NCI-H526 (cell line): Measurements from ENCODE around the gene MAML3.

Experiments used
- DNase-seq, 2 experiments: peaks; one replicate each; lab custom pipeline; 2025; lab: John Stamatoyannopoulos, UW

Gene MAML3

GRCh38 chr4:139900964-139901376 lies 253.0 kb downstream of the MAML3 start:
- DNase-seq, result no peak

GRCh38 chr4:139899346-139899745 lies 254.6 kb downstream of the MAML3 start:
- DNase-seq, result no peak

GRCh38 chr4:139898293-139898692 lies 255.7 kb downstream of the MAML3 start:
- no peak for DNase-seq

- DNase-seq, result no peak
Observed at GRCh38 chr4:139896091-139896604, 257.8 kb downstream of the MAML3 start.

GRCh38 chr4:139893801-139894200 lies 260.2 kb downstream of the MAML3 start:
- no peak for DNase-seq

- no peak for DNase-seq
Observed at GRCh38 chr4:139892973-139893736, 260.8 kb downstream of the MAML3 start.

GRCh38 chr4:139890816-139891215 lies 263.2 kb downstream of the MAML3 start:
- DNase-seq, result no peak

- no peak for DNase-seq
Observed at GRCh38 chr4:139889901-139890300, 264.1 kb downstream of the MAML3 start.

GRCh38 chr4:139889264-139889663 lies 264.7 kb downstream of the MAML3 start:
- DNase-seq, result no peak

- DNase-seq, result peak; percentile 49 to 77
Observed at GRCh38 chr4:139887962-139888735, 265.8 kb downstream of the MAML3 start.

GRCh38 chr4:139887376-139887802 lies 266.6 kb downstream of the MAML3 start:
- DNase-seq, result peak; percentile 28 to 39

GRCh38 chr4:139886798-139887197 lies 267.2 kb downstream of the MAML3 start:
- no peak for DNase-seq

GRCh38 chr4:139884438-139884837 lies 269.5 kb downstream of the MAML3 start:
- no peak for DNase-seq

GRCh38 chr4:139880841-139881240 lies 273.1 kb downstream of the MAML3 start:
- no peak for DNase-seq

GRCh38 chr4:139878050-139878449 lies 275.9 kb downstream of the MAML3 start:
- DNase-seq, result no peak

GRCh38 chr4:139876337-139876941 lies 277.5 kb downstream of the MAML3 start:
- DNase-seq, result no peak

GRCh38 chr4:139875411-139875825 lies 278.6 kb downstream of the MAML3 start:
- DNase-seq, result peak; percentile 22 to 65

- DNase-seq, result no peak
Observed at GRCh38 chr4:139873111-139873860, 280.7 kb downstream of the MAML3 start.

GRCh38 chr4:139872274-139872673 lies 281.7 kb downstream of the MAML3 start:
- DNase-seq, result no peak

GRCh38 chr4:139869810-139870209 lies 284.2 kb downstream of the MAML3 start:
- no peak for DNase-seq

GRCh38 chr4:139866276-139866962 lies 287.6 kb downstream of the MAML3 start:
- peak; percentile 42 to 65 for DNase-seq
